ENCODE results near the gene CAMTA1.
"Not testable (repeated sequence)": the region's sequence is repeated elsewhere in the genome, so short reads cannot be mapped to it uniquely, and the experiment has no call there.

CAMTA1 gene

GRCh38 chr1:7406641-7407543, 621.6 kb downstream of the CAMTA1 start:
- DNase-seq: no peak

DNA sequence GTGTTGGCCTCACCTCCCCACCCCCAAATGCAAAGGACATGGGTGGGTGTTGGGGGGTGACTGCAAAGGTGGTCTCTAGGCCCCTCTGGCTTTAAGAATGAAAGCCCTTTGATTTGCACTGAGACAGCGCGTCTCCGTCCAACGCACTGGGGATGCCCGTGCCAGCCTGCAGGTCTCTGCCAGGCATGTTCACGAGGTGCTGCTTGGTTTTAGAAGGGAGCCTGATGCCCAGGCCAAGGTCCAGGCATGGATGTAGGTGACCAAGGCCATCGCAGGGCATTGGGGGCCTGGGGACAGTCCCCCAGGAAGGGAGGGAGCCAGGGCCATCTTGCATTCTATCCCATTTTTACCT, 622.3 kb downstream of the CAMTA1 start:
- DNase-seq: no peak

- DNase-seq: no peak
Measured at GRCh38 chr1:7407980-7408770, 622.9 kb downstream of the CAMTA1 start.

DNA sequence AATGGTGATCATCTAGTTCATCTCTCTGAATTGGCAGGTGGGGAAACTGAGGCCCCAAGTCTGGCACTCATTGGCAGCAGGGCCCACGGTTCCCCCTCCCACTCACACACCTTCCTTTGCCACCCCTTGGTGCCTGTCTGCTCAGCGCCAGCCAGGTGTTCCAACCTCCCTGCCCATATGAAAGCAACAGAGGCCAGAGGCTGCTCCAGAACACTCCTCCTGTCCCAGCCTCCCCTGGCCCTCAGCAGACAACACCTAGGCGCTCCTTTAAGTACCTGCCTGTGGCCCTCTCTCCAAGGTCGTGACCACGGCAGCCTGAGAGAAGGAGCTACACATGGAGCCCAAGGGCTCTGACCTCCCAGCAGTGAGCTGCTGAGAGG, 623.5 kb downstream of the CAMTA1 start:
- DNase-seq: no peak

GRCh38 chr1:7409278-7409677, 624.0 kb downstream of the CAMTA1 start:
- DNase-seq: no peak

DNA sequence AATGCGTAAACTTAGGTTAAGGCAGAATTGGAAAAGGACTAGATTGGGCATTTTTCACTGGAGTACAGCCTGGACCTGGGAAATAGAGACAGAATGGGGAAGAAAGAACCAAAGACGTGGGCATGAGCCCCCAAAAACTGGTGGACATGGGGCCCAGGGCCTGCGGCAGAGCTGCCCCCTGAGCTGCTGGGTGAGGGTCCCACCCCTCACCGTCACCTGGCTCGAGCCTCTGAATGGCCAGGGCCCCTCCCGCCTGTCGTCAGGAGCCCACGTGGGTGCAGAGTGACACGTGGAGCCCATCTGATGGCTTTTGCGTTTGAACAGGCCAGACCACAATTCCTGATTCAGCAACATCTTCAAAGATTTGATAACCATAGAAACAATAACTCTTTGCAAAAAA, 624.9 kb downstream of the CAMTA1 start:
- DNase-seq: no peak

DNA sequence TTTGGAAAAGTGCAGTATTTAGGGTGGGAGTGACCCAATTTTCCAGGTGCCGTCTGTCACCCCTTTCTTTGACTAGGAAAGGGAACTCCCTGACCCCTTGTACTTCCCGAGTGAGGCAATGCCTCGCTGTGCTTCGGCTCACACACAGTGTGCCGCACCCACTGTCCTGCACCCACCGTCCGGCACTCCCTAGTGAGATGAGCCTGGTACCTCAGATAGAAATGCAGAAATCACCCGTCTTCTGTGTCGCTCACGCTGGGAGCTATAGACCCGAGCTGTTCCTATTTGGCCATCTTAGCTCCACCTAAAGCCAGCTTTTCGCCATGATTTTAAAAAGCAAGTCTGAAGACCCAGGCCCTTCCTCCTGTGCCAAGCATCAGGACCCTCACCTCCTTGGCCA, 632.4 kb downstream of the CAMTA1 start:
- DNase-seq: not testable (repeated sequence)

GRCh38 chr1:7418442-7419080, 633.3 kb downstream of the CAMTA1 start:
- DNase-seq: no peak

- no peak for DNase-seq
Measured at GRCh38 chr1:7420098-7420445, 634.8 kb downstream of the CAMTA1 start.

DNA sequence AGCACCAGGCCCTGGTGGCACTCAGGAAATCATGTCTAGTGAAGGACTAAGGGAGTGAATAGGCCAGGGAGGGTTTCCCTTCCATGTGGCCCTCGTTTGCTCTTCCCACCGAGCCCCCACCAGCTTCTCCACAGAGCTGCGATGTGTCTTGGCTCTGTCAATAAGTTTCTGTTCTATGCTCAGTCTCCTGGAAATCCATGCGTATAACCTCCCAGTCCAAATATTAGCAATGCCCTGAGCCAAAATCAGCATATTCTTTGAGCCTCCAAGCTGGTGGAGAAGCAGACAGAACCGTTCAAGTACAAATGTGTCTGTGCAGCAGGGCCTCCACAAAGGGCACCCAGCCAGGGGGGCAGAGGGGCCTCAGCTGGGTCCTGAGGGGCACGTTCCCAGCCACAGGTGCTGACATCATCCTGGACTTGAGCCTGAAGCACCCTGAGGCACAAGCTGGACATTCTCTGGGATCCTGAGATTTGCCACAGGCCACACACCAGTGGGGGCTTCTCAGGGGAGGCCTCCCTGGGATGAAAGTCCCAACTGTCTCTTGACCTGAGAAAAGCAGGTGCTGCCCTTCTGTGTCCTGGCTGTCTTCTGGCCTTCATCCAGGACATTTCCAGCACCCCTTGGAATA, 635.3 kb downstream of the CAMTA1 start:
- DNase-seq: no peak

DNA sequence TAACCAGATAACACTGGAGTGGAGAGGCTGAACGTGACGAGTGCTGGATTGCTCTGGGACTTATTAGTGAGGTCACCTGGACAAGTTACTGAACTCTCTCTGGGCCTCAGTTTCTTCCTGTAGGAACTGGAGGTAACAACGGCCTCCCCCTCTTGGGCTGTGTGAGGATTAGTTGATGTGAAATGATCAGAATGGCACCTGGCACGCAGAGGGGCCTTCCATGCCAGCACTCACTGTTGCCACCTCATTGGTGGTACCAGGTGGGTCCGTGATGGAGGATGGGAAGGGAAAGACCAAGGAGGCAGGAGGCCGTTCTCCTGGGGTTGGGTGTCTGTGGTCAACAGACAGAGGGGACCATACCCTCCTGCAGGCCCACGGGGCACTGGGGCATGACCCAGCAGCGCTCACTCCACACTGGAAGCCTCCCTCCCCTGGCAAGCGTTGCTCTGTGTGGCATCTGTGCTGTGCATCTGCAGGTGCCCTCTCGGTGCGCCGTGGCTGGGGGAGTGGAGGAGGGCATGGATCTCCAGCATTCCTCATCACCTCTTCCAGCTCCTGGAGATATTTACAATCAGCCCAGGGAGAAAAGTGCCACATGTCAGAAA, 636.3 kb downstream of the CAMTA1 start:
- no peak for DNase-seq

- DNase-seq: no peak
Measured at GRCh38 chr1:7422081-7422480, 636.8 kb downstream of the CAMTA1 start.

GRCh38 chr1:7422561-7422960, 637.3 kb downstream of the CAMTA1 start:
- DNase-seq: no peak

DNA sequence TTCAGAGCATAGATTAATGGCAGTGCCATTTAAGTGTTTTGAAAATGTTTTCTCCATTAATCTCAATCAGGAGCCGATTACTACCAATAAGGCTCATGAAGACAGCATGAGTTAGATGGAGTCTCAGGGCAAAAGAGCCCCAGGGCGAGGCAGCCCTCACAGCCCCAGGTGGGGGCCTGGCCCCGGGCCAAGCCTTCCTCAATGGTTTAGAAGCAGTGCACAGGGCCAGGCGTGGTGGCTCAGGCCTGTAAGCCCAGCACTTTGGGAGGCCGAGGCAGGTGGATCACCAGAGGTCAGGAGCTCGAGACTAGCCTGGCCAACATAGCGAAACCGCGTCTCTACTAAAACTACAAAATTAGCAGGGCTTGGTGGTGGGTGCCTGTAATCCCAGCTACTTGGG, 637.7 kb downstream of the CAMTA1 start:
- DNase-seq: no peak

DNA sequence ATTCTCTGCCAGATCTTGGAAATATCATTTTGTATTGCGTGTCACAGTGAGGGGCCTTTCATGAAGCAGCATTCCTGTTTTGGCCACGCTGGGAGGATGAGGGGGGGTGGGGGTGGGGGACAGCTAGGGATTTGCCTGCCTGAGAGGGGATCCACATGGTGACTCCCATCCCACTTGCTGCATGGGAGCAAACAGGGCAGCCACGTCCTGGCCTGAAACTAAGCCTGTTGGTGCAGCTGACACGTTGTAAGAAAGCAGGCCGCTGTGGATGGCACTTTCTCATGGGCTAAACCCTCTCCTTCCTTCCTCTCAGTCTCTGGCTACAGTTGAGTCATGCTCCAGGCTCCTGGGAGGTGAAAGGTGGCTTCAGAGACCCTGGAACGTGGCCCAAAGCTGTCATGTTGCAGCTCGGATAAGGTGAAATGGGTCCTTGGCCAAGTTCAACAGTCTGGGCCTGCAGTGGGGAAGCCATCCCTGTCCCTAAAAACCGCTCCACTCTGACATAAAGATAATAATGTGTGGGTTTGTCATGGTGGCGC, 639.2 kb downstream of the CAMTA1 start:
- DNase-seq: no peak

DNA sequence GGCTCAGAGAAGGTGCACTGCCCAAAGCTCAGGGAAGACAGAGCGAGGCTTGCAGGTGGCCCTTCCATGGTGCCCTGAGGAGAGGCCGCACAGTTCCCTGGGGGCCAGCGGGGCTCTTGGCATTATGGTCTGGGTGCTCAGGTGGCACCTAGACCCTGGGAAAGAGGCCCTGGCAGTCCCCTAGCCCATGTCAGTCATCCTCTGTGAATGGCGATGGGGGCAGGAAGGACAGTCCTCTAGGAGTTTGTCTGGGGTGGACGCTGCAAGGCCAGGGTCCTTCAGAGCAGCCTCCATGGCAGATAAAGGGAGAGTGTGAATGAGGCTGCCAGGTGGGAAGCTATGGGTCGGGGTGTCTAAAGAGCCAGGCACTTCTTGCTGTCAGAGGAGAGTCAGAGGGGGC, 640.0 kb downstream of the CAMTA1 start:
- DNase-seq: no peak

GRCh38 chr1:7425771-7426170, 640.5 kb downstream of the CAMTA1 start:
- no peak for DNase-seq

GRCh38 chr1:7426780-7427604, 641.7 kb downstream of the CAMTA1 start:
- DNase-seq: no peak

DNA sequence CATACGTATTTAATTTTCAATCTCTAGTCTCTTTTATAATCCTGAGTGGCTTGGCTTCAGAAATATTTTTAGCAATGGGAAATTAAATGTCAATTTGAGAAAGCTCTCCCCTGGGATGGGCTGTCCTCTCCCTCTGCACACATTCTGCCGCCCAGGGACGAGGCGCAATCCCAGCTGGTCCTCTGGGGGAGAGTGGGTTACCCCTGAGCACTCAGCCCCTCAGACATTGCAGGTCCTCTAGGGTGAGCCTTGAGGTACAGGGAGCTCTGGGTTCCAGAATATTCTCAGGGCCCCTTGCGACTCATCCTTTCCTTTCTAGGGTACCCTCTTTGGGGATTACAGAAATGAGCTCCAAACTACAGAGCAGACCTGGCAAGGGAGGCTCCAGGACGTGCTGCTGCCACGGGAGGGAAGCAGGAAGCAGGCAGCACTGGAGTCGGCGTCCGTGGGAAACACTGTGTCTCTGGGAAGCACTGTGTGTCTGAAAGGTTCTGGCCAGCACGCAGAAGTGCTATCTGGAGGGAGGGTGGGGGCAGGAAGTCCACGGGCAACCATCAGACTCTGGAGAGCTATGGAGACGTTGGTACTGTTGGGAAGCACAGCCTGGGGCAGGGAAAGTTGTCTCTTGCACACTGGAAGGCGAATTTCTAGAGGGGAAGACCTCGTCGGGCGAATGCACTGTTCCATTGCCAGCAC, 642.5 kb downstream of the CAMTA1 start:
- no peak for DNase-seq

- no peak for DNase-seq
Measured at GRCh38 chr1:7429290-7429689, 644.0 kb downstream of the CAMTA1 start.

DNA sequence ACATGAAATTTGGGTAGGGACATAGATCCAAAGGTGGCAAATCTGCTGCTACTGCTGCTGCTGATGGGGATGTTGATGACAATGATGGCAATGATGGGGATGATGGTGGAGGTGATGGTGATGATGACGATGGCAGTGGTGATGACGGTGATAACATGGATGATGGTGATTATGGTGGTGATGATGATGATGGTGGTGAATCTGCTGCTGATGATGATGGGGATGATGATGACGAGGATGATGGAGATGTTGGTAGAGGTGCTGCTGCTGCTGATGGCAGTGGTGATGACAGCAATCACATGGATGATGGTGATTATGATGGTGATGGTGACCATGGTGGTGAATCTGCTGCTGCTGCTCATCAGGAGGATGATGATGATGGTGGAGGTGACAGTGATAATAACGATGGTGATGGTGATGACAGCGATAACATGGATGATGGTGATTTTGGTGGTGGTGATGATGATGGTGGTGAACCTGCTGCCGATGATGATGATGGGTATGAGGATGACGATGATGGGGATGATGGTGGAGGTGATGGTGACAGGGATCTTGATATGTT, 644.9 kb downstream of the CAMTA1 start:
- no peak for DNase-seq

Data from NCI-H187 treated with DMSO at 0.1 percent for 48 hours (cell line).